ENCODE measurements around the gene ZNF462. TPM values are rescaled to one million over a fixed set of nuclear protein-coding genes. Genes with fewer than 3 reads are reported as not detected.

Gene ZNF462
- total RNA-seq, 1 donor from 2014 or later = 103 TPM

- H3K9me3 Mint-ChIP-seq (ENCODE audit: low read depth) = peaks cover 6% of the 10 kb centered on the region
- no peak overlapping the region for H3K4me3 Mint-ChIP-seq (ENCODE audit: low read depth)
- DNase-seq (ENCODE audit: low spot score, unreplicated experiment) = no peak
- no peak for TF ChIP-seq CTCF (IDR thresholded peaks at IDR 0.05; ENCODE audit: unreplicated experiment)
- peaks cover 11% of the 10 kb centered on the region for H3K27me3 Mint-ChIP-seq
- no peaks in the 10 kb centered on the region for H3K36me3 Mint-ChIP-seq (ENCODE audit: insufficient read depth)
- H3K4me1 Mint-ChIP-seq (ENCODE audit: low read depth) = no peaks in the 10 kb centered on the region
- no peak overlapping the region for H3K27ac Mint-ChIP-seq
These were observed 186.8 kb downstream of the ZNF462 start for GRCh38 chr9:107049803-107050184.

- no peak overlapping the region for H3K27ac Mint-ChIP-seq
- no peaks in the 10 kb centered on the region for H3K36me3 Mint-ChIP-seq (ENCODE audit: insufficient read depth)
- DNase-seq (ENCODE audit: low spot score, unreplicated experiment) = no peak
- H3K4me3 Mint-ChIP-seq (ENCODE audit: low read depth) = no peak overlapping the region
- peaks cover 11% of the 10 kb centered on the region for H3K27me3 Mint-ChIP-seq
- peaks cover 6% of the 10 kb centered on the region for H3K9me3 Mint-ChIP-seq (ENCODE audit: low read depth)
- H3K4me1 Mint-ChIP-seq (ENCODE audit: low read depth) = no peaks in the 10 kb centered on the region
- TF ChIP-seq CTCF (IDR thresholded peaks at IDR 0.05; ENCODE audit: unreplicated experiment) = no peak
These were observed 188.4 kb downstream of the ZNF462 start for GRCh38 chr9:107051392-107051791.

GRCh38 chr9:107054146-107054545 is 191.2 kb downstream of the ZNF462 start:
- no peak overlapping the region for H3K4me3 Mint-ChIP-seq (ENCODE audit: low read depth)
- H3K27me3 Mint-ChIP-seq = no peaks in the 10 kb centered on the region
- H3K9me3 Mint-ChIP-seq (ENCODE audit: low read depth) = peaks cover 6% of the 10 kb centered on the region
- no peak for TF ChIP-seq CTCF (IDR thresholded peaks at IDR 0.05; ENCODE audit: unreplicated experiment)
- no peaks in the 10 kb centered on the region for H3K36me3 Mint-ChIP-seq (ENCODE audit: insufficient read depth)
- no peaks in the 10 kb centered on the region for H3K4me1 Mint-ChIP-seq (ENCODE audit: low read depth)
- DNase-seq (ENCODE audit: low spot score, unreplicated experiment) = no peak
- no peak overlapping the region for H3K27ac Mint-ChIP-seq

GRCh38 chr9:107059220-107059619 is 196.3 kb downstream of the ZNF462 start:
- Mint-ChIP-seq H3K4me1 (ENCODE audit: low read depth) (no peaks in the 10 kb centered on the region), H3K36me3 (ENCODE audit: insufficient read depth) (no peaks in the 10 kb centered on the region), H3K4me3 (ENCODE audit: low read depth) (no peak overlapping the region), H3K27me3 (peaks cover 3% of the 10 kb centered on the region), H3K27ac (no peak overlapping the region), H3K9me3 (ENCODE audit: low read depth) (no peaks in the 10 kb centered on the region)
- DNase-seq (ENCODE audit: low spot score, unreplicated experiment) = no peak
- no peak for TF ChIP-seq CTCF (IDR thresholded peaks at IDR 0.05; ENCODE audit: unreplicated experiment)

GRCh38 chr9:107060062-107060461 is 197.1 kb downstream of the ZNF462 start:
- no peak for TF ChIP-seq CTCF (IDR thresholded peaks at IDR 0.05; ENCODE audit: unreplicated experiment)
- H3K4me3 Mint-ChIP-seq (ENCODE audit: low read depth) = no peak overlapping the region
- no peaks in the 10 kb centered on the region for H3K36me3 Mint-ChIP-seq (ENCODE audit: insufficient read depth)
- H3K4me1 Mint-ChIP-seq (ENCODE audit: low read depth) = no peaks in the 10 kb centered on the region
- peaks cover 3% of the 10 kb centered on the region for H3K27me3 Mint-ChIP-seq
- no peak for DNase-seq (ENCODE audit: low spot score, unreplicated experiment)
- no peak overlapping the region for H3K27ac Mint-ChIP-seq
- no peaks in the 10 kb centered on the region for H3K9me3 Mint-ChIP-seq (ENCODE audit: low read depth)

All from progenitor cell of endocrine pancreas (in vitro differentiated cells).